ENCODE results near the gene CEP128.

- no peak for TF ChIP-seq CTCF (IDR thresholded peaks at IDR 0.05; ENCODE audit: borderline replicate concordance, extremely low read depth, low read length, poor library complexity, severe bottlenecking)
- TF ChIP-seq EZH2 (IDR thresholded peaks at IDR 0.05; ENCODE audit: borderline replicate concordance, low read depth, low read length, severe bottlenecking): no peak
Measured at GRCh38 chr14:80624581-80624980, 317.0 kb downstream of the CEP128 start.

Measured in DND-41 (cell line).